SU-DHL-6 (cell line): ENCODE results near the gene DAW1.

Experiments used
- H2AFZ ChIP-seq: fragments of 200-600 bp; sonication (generic); 2 replicates; pipeline ENCODE4 v1.6.1; 2014; ENCODE audit warnings: low read depth, mild to moderate bottlenecking, moderate library complexity, mixed read lengths, antibody characterized with exemption, low read length; ENCODE audit not compliant: severe bottlenecking
- H3F3A ChIP-seq: fragments of 200-600 bp; shearing (Covaris generic); 2 replicates; pipeline ENCODE4 v1.6.0; 2016; ENCODE audit warnings: antibody characterized with exemption, mild to moderate bottlenecking; ENCODE audit not compliant: insufficient read depth
- H3K27ac ChIP-seq: fragments of 200-600 bp; sonication (generic); 2 replicates; pipeline ENCODE4 v1.5.1; 2016; ENCODE audit warnings: low read depth, mild to moderate bottlenecking, low read length, moderate library complexity, mixed read lengths
- H3K27me3 ChIP-seq: fragments of 200-600 bp; sonication (generic), shearing (Covaris generic); 2 replicates; pipeline ENCODE4 v1.6.0; 2014; ENCODE audit warnings: mild to moderate bottlenecking, low read length
- H3K36me3 ChIP-seq: fragments of 200-600 bp; sonication (generic); 2 replicates; pipeline ENCODE4 v1.6.1; 2014; ENCODE audit warnings: mild to moderate bottlenecking, low read length, mixed read lengths
- H3K4me2 ChIP-seq: fragments of 300-600, 200-600 bp; shearing (Covaris generic), sonication (generic); 2 replicates; pipeline ENCODE4 v1.6.0; 2014; ENCODE audit warnings: low read length, low read depth, mild to moderate bottlenecking; ENCODE audit not compliant: poor library complexity, severe bottlenecking
- H3K4me3 ChIP-seq: fragments of 200-600 bp; sonication (generic); 2 replicates; pipeline ENCODE4 v1.5.1; 2014; ENCODE audit warnings: antibody characterized with exemption, low read length, mild to moderate bottlenecking, mixed read lengths; ENCODE audit not compliant: insufficient read depth, poor library complexity, severe bottlenecking
- H3K79me2 ChIP-seq: fragments of 200-600 bp; sonication (generic); 2 replicates; pipeline ENCODE4 v1.6.1; 2014; ENCODE audit warnings: mild to moderate bottlenecking, low read length, moderate library complexity; ENCODE audit not compliant: insufficient read depth
- H3K9ac ChIP-seq: fragments of 200-600 bp; sonication (generic); 2 replicates; pipeline ENCODE4 v1.7.0; 2014; ENCODE audit warnings: mild to moderate bottlenecking, low read length
- H3K9me2 ChIP-seq: fragments of 200-600 bp; sonication (generic); replicated peaks from 2 replicates; pipeline ENCODE4 v1.6.1; 2014; ENCODE audit warnings: low read length; ENCODE audit not compliant: insufficient read depth
- H3K9me3 ChIP-seq: fragments of 200-600 bp; sonication (generic); 2 replicates; pipeline ENCODE4 v1.6.1; 2014; ENCODE audit warnings: low read length, mixed read lengths; ENCODE audit not compliant: insufficient read depth
- H4K20me1 ChIP-seq: fragments of 200-600 bp; sonication (generic); 2 replicates; pipeline ENCODE4 v1.6.1; 2014; ENCODE audit warnings: low read depth, mild to moderate bottlenecking, antibody characterized with exemption, low read length, moderate library complexity, mixed read lengths
- CTCF ChIP-seq: fragments of 200-600 bp; sonication (generic); IDR thresholded peaks from one replicate; pipeline ENCODE4 v1.5.1; 2017; ENCODE audit warnings: antibody characterized with exemption, mild to moderate bottlenecking, low read length, moderate library complexity; ENCODE audit not compliant: insufficient read depth, poor library complexity, severe bottlenecking
- EZH2phosphoT487 ChIP-seq: fragments of 200-600 bp; sonication (generic), shearing (Covaris generic); conservative IDR thresholded peaks from 2 replicates; pipeline ENCODE4 v1.6.1; 2018; ENCODE audit warnings: mild to moderate bottlenecking, antibody characterized with exemption, low read length, moderate library complexity, mixed read lengths

DAW1 gene

GRCh38 chr2:227867386-227867785 lies 4.0 kb upstream of the DAW1 start:
- no peaks in the 10 kb centered on the region for H3K36me3 ChIP-seq
- H3K27me3 ChIP-seq, result no peaks in the 10 kb centered on the region
- TF ChIP-seq EZH2phosphoT487 (no peak), CTCF (no peak)
- H4K20me1 ChIP-seq, result no peaks in the 10 kb centered on the region
- no peak overlapping the region for H2AFZ ChIP-seq
- no peaks in the 10 kb centered on the region for H3K9me3 ChIP-seq
- H3K4me2 ChIP-seq, result no peak overlapping the region
- no peaks in the 10 kb centered on the region for H3K79me2 ChIP-seq
- no peak overlapping the region for H3K9ac ChIP-seq
- no peak overlapping the region for H3K27ac ChIP-seq
- H3K9me2 ChIP-seq, result no peaks in the 10 kb centered on the region
- H3F3A ChIP-seq, result no peaks in the 10 kb centered on the region
- H3K4me3 ChIP-seq, result no peak overlapping the region

- Histone ChIP-seq H3K4me3 (no peak overlapping the region), H3K9ac (no peak overlapping the region), H3K9me3 (no peaks in the 10 kb centered on the region), H4K20me1 (no peaks in the 10 kb centered on the region), H3K4me2 (no peak overlapping the region), H3K27ac (no peak overlapping the region), H2AFZ (no peak overlapping the region), H3K27me3 (no peaks in the 10 kb centered on the region), H3K9me2 (no peaks in the 10 kb centered on the region), H3K79me2 (no peaks in the 10 kb centered on the region), H3F3A (no peaks in the 10 kb centered on the region), H3K36me3 (no peaks in the 10 kb centered on the region)
- no peak for TF ChIP-seq EZH2phosphoT487
- no peak for TF ChIP-seq CTCF
Measured at GRCh38 chr2:227870710-227871374, 589 bp upstream of the DAW1 start.

GRCh38 chr2:227872676-227873075 lies 1.2 kb downstream of the DAW1 start:
- TF ChIP-seq CTCF (no peak), EZH2phosphoT487 (no peak)
- no peak overlapping the region for H2AFZ ChIP-seq

More at GRCh38 chr2:227872676-227873075, 1.2 kb downstream of the DAW1 start:
- no peaks in the 10 kb centered on the region for H3K9me2 ChIP-seq
- H4K20me1 ChIP-seq, result no peaks in the 10 kb centered on the region
- no peaks in the 10 kb centered on the region for H3F3A ChIP-seq
- no peaks in the 10 kb centered on the region for H3K9me3 ChIP-seq
- H3K27ac ChIP-seq, result no peak overlapping the region
- no peaks in the 10 kb centered on the region for H3K36me3 ChIP-seq
- H3K9ac ChIP-seq, result no peak overlapping the region
- no peak overlapping the region for H3K4me2 ChIP-seq
- no peaks in the 10 kb centered on the region for H3K27me3 ChIP-seq
- H3K4me3 ChIP-seq, result no peak overlapping the region
- H3K79me2 ChIP-seq, result no peaks in the 10 kb centered on the region
